Pancreas (tissue), 10 donors: ENCODE data around the gene VENTX. TPM values are rescaled to one million over a fixed set of nuclear protein-coding genes. Genes with fewer than 3 reads are reported as not detected.

Source experiments
- ATAC-seq, 4 donors: fragments of 200-7000 bp; cut with Tn5 transposase; one replicate each; pipeline versions ENCODE4 v1.8.0 to v1.9.1; 2020; ENCODE audit warnings: mild to moderate bottlenecking in 4 of 4, moderate library complexity in 4 of 4
- DNase-seq, 6 donors: peaks; one replicate each; pipeline ENCODE4 v3.0.0-alpha.2; 2020
- FAIRE-seq: peaks from 2 replicates; lab custom pipeline; 2012; peaks lifted over from hg19 to GRCh38; lab: Jason Lieb, UNC
- H3K27ac ChIP-seq, 4 donors: fragments of 200-600 bp; sonication (generic); 1 replicate in 3 of 4; 2 replicates in 1 of 4; pipeline versions ENCODE4 v1.5.0 to v1.8.0; 2020
- H3K27me3 ChIP-seq, 4 donors: fragments of 200-600 bp; one replicate each; pipeline ENCODE4 v1.8.0; 2021
- H3K36me3 ChIP-seq, 3 donors: fragments of 200-600 bp; sonication (generic) in 1 of 3; one replicate each; pipeline versions ENCODE4 v1.5.0 to v1.8.0; 2020 to 2021
- H3K4me1 ChIP-seq, 3 donors: fragments of 200-600 bp; one replicate each; pipeline ENCODE4 v1.8.0; 2021
- H3K4me3 ChIP-seq, 4 donors: fragments of 200-600 bp; sonication (generic) in 2 of 4; one replicate each; pipeline versions ENCODE4 v1.5.0 to v1.8.0; 2020 to 2021
- H3K9me3 ChIP-seq, 4 donors: fragments of 200-600 bp; one replicate each; pipeline ENCODE4 v1.8.0; 2021
- CTCF ChIP-seq, 4 donors: fragments of 200-600 bp; sonication (generic) in 3 of 4; IDR thresholded peaks; one replicate each; pipeline versions ENCODE4 v1.5.0 to v1.8.0; 2021; ENCODE audit warnings: antibody characterized with exemption in 4 of 4
- WGBS, 2 donors: extraction: QIAGEN DNeasy Blood & Tissue Kit; methylation state at CpG; one replicate each; pipeline ENCODE4 v1.1.7; 2013; 5-methylcytosine and 5-hydroxymethylcytosine counted together
- intact Hi-C, 3 donors: fragments of 100-400 bp; cut with DNase I; formaldehyde crosslinking; loops; one replicate each; pipeline versions ENCODE4 v1.11.1 to v1.14.2; 2022
- polyA plus RNA-seq, 2 donors: library from polyadenylated mRNA; stranded (reverse); fragments of 200-250 nt; gene quantifications; one replicate each; pipeline ENCODE4 v1.2.3, GENCODE V29; 2013
- total RNA-seq, 6 donors: library from RNA; stranded (reverse); fragmentation: NEBNext Ultra II Directional in 4 of 6; extraction: Animal tissue kit (Norgen Biotek cat#: 25700) in 4 of 6; gene quantifications; one replicate each; pipeline versions ENCODE4 v1.2.1 to v1.2.4, GENCODE V29; 2021 to 2023
- donor health status: healthy with polysubstance abuse.
- donor health status: DM: no; HTN: no; CAD: no; lungs with moderate emphysema.
- donor health status: DM: no; HTN: no; CAD: no.
- donor health status: control.
- donor health status: control.
- donor health status: Bipolar disorder and iron deficiency.
- donor health status: DM: yes; HTN: yes; CAD: no.
- donor health status: DM: no; HTN: no; CAD: no.
- donor health status: DM: no; HTN: no; CAD: no.
- donor health status: DM: yes; HTN: yes; CAD: no.

VENTX gene
- total and polyA plus RNA-seq, 8 donors: 0.09 to 1.3 (median 0.46) TPM

- no peak overlapping the region for H3K4me3 ChIP-seq
- intact Hi-C loops: no loop called here
- FAIRE-seq (no peak), DNase-seq (no peak), ATAC-seq (no peak)
- H3K9me3 ChIP-seq: no peaks in the 10 kb centered on the region
- H3K27me3 ChIP-seq: no peaks in the 10 kb centered on the region
- H3K4me1 ChIP-seq: peaks cover under 1 to 2% (median under 1%) of the 10 kb centered on the region in 3 donors
- no peak for TF ChIP-seq CTCF (IDR thresholded peaks at IDR 0.05)
- 95 to 96% methylated on average over 24 of the region's 24 CpGs for WGBS, 2 donors
- peaks cover 6 to 69% (median 45%) of the 10 kb centered on the region in 3 donors for H3K36me3 ChIP-seq
- H3K27ac ChIP-seq: no peak overlapping the region
Measured at GRCh38 chr10:133283931-133284330, 46.3 kb downstream of the VENTX start.

- FAIRE-seq (no peak), DNase-seq (peak in 1 of 6 donors; percentile 48), ATAC-seq (no peak)
- H3K27ac ChIP-seq: no peak overlapping the region
- H3K9me3 ChIP-seq: no peaks in the 10 kb centered on the region
- H3K27me3 ChIP-seq: no peaks in the 10 kb centered on the region
- no peaks in the 10 kb centered on the region for H3K4me1 ChIP-seq
- intact Hi-C loops: no loop called here
- TF ChIP-seq CTCF (IDR thresholded peaks at IDR 0.05): no peak
- no peak overlapping the region for H3K4me3 ChIP-seq
- H3K36me3 ChIP-seq: peaks cover 9 to 82% (median 52%) of the 10 kb centered on the region in 3 donors
- 94 to 97% methylated on average over 36 of the region's 36 CpGs for WGBS, 2 donors
Measured at GRCh38 chr10:133285217-133285616, 47.6 kb downstream of the VENTX start.

GRCh38 chr10:133286366-133286765 is 48.7 kb downstream of the VENTX start:
- FAIRE-seq (no peak), DNase-seq (no peak), ATAC-seq (no peak)
- intact Hi-C loops: no loop called here
- no peak for TF ChIP-seq CTCF (IDR thresholded peaks at IDR 0.05)
- peaks cover 9 to 86% (median 52%) of the 10 kb centered on the region in 3 donors for H3K36me3 ChIP-seq
- no peaks in the 10 kb centered on the region for H3K4me1 ChIP-seq
- H3K27me3 ChIP-seq: no peaks in the 10 kb centered on the region
- H3K27ac ChIP-seq: no peak overlapping the region
- WGBS, 2 donors: 70 to 74% methylated on average over 18 of the region's 18 CpGs
- no peak overlapping the region for H3K4me3 ChIP-seq
- no peaks in the 10 kb centered on the region for H3K9me3 ChIP-seq

- ATAC-seq (peak in 1 of 4 donors; percentile 7), FAIRE-seq (no peak), DNase-seq (no peak)
- intact Hi-C loops: no loop called here
- H3K9me3 ChIP-seq: no peaks in the 10 kb centered on the region
- WGBS, 2 donors: 95% methylated on average over 42 to 46 of the region's 46 CpGs
- no peak for TF ChIP-seq CTCF (IDR thresholded peaks at IDR 0.05)
- H3K4me1 ChIP-seq: no peaks in the 10 kb centered on the region
- no peak overlapping the region for H3K4me3 ChIP-seq
- H3K27ac ChIP-seq: no peak overlapping the region
- no peaks in the 10 kb centered on the region for H3K27me3 ChIP-seq
- peaks cover 9 to 76% (median 45%) of the 10 kb centered on the region in 3 donors for H3K36me3 ChIP-seq
Measured at GRCh38 chr10:133287832-133288500, 50.3 kb downstream of the VENTX start.

- intact Hi-C loops: no loop called here
- DNase-seq (no peak), FAIRE-seq (no peak), ATAC-seq (no peak)
- TF ChIP-seq CTCF (IDR thresholded peaks at IDR 0.05): no peak
- Histone ChIP-seq H3K27me3 (no peaks in the 10 kb centered on the region), H3K27ac (no peak overlapping the region), H3K9me3 (no peaks in the 10 kb centered on the region), H3K36me3 (peaks cover 3 to 77% (median 35%) of the 10 kb centered on the region in 3 donors), H3K4me1 (no peaks in the 10 kb centered on the region), H3K4me3 (no peak overlapping the region)
- 96 to 97% methylated on average over 24 of the region's 24 CpGs for WGBS, 2 donors
Measured at GRCh38 chr10:133289761-133290160, 52.1 kb downstream of the VENTX start.
